SU-DHL-6 (cell line): ENCODE measurements around the gene EMX1.

Experiments
- EZH2phosphoT487 ChIP-seq: fragments of 200-600 bp; sonication (generic), shearing (Covaris generic); conservative IDR thresholded peaks from 2 replicates; pipeline ENCODE4 v1.6.1; 2018; ENCODE audit warnings: mild to moderate bottlenecking, antibody characterized with exemption, low read length, moderate library complexity, mixed read lengths
- TF ChIP-seq, protein P1 (sequence below): fragments of 200-600 bp; sonication (generic); IDR thresholded peaks from one replicate; pipeline ENCODE4 v1.5.1; 2017; ENCODE audit warnings: antibody characterized with exemption, mild to moderate bottlenecking, low read length, moderate library complexity; ENCODE audit not compliant: insufficient read depth, poor library complexity, severe bottlenecking

DNA sequence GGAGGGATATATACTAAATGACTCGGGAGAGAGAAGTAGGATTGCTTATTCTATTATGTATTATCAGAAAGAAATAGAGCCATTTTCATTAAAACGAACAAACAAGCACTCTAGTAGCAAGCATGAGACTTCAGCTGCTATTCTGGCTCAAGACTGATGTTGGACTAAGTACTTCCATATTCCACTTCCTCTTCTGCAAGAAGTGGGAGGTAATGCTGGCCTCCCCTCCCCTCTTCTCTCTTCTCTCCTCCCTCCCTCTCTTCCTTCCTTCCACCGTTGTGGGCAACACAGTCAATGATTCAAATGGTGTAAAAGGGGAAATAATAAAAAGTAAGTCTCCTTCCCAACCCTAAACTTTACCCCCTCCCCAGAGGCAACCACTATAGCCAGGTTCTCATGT lies 62.6 kb downstream of the EMX1 start:
- TF ChIP-seq, protein P1, sequence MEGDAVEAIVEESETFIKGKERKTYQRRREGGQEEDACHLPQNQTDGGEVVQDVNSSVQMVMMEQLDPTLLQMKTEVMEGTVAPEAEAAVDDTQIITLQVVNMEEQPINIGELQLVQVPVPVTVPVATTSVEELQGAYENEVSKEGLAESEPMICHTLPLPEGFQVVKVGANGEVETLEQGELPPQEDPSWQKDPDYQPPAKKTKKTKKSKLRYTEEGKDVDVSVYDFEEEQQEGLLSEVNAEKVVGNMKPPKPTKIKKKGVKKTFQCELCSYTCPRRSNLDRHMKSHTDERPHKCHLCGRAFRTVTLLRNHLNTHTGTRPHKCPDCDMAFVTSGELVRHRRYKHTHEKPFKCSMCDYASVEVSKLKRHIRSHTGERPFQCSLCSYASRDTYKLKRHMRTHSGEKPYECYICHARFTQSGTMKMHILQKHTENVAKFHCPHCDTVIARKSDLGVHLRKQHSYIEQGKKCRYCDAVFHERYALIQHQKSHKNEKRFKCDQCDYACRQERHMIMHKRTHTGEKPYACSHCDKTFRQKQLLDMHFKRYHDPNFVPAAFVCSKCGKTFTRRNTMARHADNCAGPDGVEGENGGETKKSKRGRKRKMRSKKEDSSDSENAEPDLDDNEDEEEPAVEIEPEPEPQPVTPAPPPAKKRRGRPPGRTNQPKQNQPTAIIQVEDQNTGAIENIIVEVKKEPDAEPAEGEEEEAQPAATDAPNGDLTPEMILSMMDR, result no peak
- TF ChIP-seq EZH2phosphoT487, result no peak
